Fibroblast of skin of scalp (primary cell): ENCODE data around the gene MISP3.

Experiments
- DNase-seq: peaks from one replicate; pipeline ENCODE4 v3.0.0-alpha.2; 2013

MISP3 gene

GRCh38 chr19:14053500-14053899 is 19.1 kb upstream of the MISP3 start:
- no peak for DNase-seq

- DNase-seq = no peak
Measured at GRCh38 chr19:14054099-14054498, 18.5 kb upstream of the MISP3 start.

GRCh38 chr19:14054721-14055120 is 17.9 kb upstream of the MISP3 start:
- no peak for DNase-seq

- DNase-seq = no peak
Measured at GRCh38 chr19:14055396-14055795, 17.2 kb upstream of the MISP3 start.

- no peak for DNase-seq
Measured at GRCh38 chr19:14056069-14056666, 16.4 kb upstream of the MISP3 start.

GRCh38 chr19:14056741-14057356 is 15.7 kb upstream of the MISP3 start:
- DNase-seq = no peak

- no peak for DNase-seq
Measured at GRCh38 chr19:14058182-14059092, 14.1 kb upstream of the MISP3 start.

- DNase-seq = no peak
Measured at GRCh38 chr19:14059093-14059480, 13.5 kb upstream of the MISP3 start.

GRCh38 chr19:14059652-14060155 is 12.9 kb upstream of the MISP3 start:
- no peak for DNase-seq

- no peak for DNase-seq
Measured at GRCh38 chr19:14061081-14061749, 11.4 kb upstream of the MISP3 start.

- DNase-seq = no peak
Measured at GRCh38 chr19:14061751-14062557, 10.6 kb upstream of the MISP3 start, which contains the start of gene PALM3. Gene PALM3, minus strand, starts transcription at chr19:14062076. Its CDS starts 96 bp downstream, at chr19:14061980.

GRCh38 chr19:14062558-14062855 is 10.1 kb upstream of the MISP3 start:
- no peak for DNase-seq

- no peak for DNase-seq
Measured at GRCh38 chr19:14063105-14063504, 9.5 kb upstream of the MISP3 start.

- no peak for DNase-seq
Measured at GRCh38 chr19:14066134-14066533, 6.5 kb upstream of the MISP3 start.

- DNase-seq = no peak
Measured at GRCh38 chr19:14070268-14071050, 2.1 kb upstream of the MISP3 start.

- DNase-seq = peak; percentile 74
Measured at GRCh38 chr19:14073261-14073924, 807 bp downstream of the MISP3 start.

- DNase-seq = no peak
Measured at GRCh38 chr19:14073925-14074838, 1.6 kb downstream of the MISP3 start.

GRCh38 chr19:14078411-14078810 is 5.8 kb downstream of the MISP3 start:
- no peak for DNase-seq
